Upper lobe of left lung (tissue), 6 donors: ENCODE measurements around the gene GPC5. TPM values are rescaled to one million over a fixed set of nuclear protein-coding genes. Genes with fewer than 3 reads are reported as not detected.
A peak's percentile ranks its signal among the peaks of the same experiment; 100 is the strongest.

Experiments
- ATAC-seq, 2 donors: fragments of 200-7000 bp; cut with Tn5 transposase; one replicate each; pipeline ENCODE4 v1.9.1; 2022; ENCODE audit warnings: mild to moderate bottlenecking in 2 of 2, moderate library complexity in 2 of 2; ENCODE audit not compliant: low FRiP score in 2 of 2
- DNase-seq, 2 donors: peaks; one replicate each; pipeline ENCODE4 v3.0.0-alpha.2; 2019 to 2020
- H3K27ac ChIP-seq, 4 donors: fragments of 200-600 bp; sonication (generic); one replicate each; pipeline ENCODE4 v1.5.1; 2016 to 2019
- H3K27me3 ChIP-seq, 4 donors: fragments of 200-600 bp; sonication (generic); one replicate each; pipeline ENCODE4 v1.5.1; 2017 to 2019
- H3K36me3 ChIP-seq, 4 donors: fragments of 200-600 bp; sonication (generic); one replicate each; pipeline ENCODE4 v1.5.1; 2016 to 2019
- H3K4me1 ChIP-seq, 4 donors: fragments of 200-600 bp; sonication (generic); one replicate each; pipeline ENCODE4 v1.5.1; 2018 to 2019
- H3K4me3 ChIP-seq, 4 donors: fragments of 200-600 bp; sonication (generic); one replicate each; pipeline ENCODE4 v1.5.1; 2017 to 2019; ENCODE audit warnings: mild to moderate bottlenecking in 2 of 4, moderate library complexity in 1 of 4
- H3K9me3 ChIP-seq, 4 donors: fragments of 200-600 bp; sonication (generic); one replicate each; pipeline ENCODE4 v1.5.1; 2018 to 2019
- EP300 ChIP-seq, 4 donors: sonication (generic); formaldehyde crosslinking; IDR thresholded peaks; one replicate each; pipeline ENCODE4 v1.5.1; 2017; ENCODE audit warnings: antibody characterized with exemption in 4 of 4, control low read depth in 2 of 4
- POLR2A ChIP-seq, 4 donors: fragments of 450-650 bp; IDR thresholded peaks; one replicate each; pipeline ENCODE4 v1.5.1; 2016 to 2017; ENCODE audit warnings: antibody characterized with exemption in 4 of 4, mild to moderate bottlenecking in 2 of 4
- POLR2AphosphoS5 ChIP-seq, 2 donors: sonication (generic); formaldehyde crosslinking; IDR thresholded peaks; one replicate each; pipeline ENCODE4 v1.5.1; 2017; ENCODE audit warnings: antibody characterized with exemption in 2 of 2
- WGBS, 2 donors: methylation state at CpG; one replicate each; pipeline ENCODE4 v1.1.5; 2017 to 2018; 5-methylcytosine and 5-hydroxymethylcytosine counted together
- total RNA-seq, 6 donors: library from RNA; depleted of rRNA in 4 of 6; stranded (reverse); fragments of >200 nt in 4 of 6; gene quantifications; one replicate each; pipeline versions ENCODE4 v1.1.0 to v1.2.1, GENCODE V29; 2016 to 2021
- TF ChIP-seq, protein P1 (sequence below), 6 experiments: fragments of 450-650 bp in 4 of 6; fragments of 200-600 bp in 2 of 6; sonication (generic) in 2 of 6; IDR thresholded peaks; one replicate each; pipeline ENCODE4 v1.5.1; 2016 to 2019; ENCODE audit warnings: antibody characterized with exemption in 6 of 6
- donor health status: DM: no; HTN: no; CAD: no; lungs with moderate emphysema.
- donor health status: DM: no; HTN: yes; CAD: no; lungs with severe emphysema.

Gene GPC5
- total RNA-seq, 6 donors from 2014 or later: 7.6 to 51.4 (median 12.8) TPM

DNA sequence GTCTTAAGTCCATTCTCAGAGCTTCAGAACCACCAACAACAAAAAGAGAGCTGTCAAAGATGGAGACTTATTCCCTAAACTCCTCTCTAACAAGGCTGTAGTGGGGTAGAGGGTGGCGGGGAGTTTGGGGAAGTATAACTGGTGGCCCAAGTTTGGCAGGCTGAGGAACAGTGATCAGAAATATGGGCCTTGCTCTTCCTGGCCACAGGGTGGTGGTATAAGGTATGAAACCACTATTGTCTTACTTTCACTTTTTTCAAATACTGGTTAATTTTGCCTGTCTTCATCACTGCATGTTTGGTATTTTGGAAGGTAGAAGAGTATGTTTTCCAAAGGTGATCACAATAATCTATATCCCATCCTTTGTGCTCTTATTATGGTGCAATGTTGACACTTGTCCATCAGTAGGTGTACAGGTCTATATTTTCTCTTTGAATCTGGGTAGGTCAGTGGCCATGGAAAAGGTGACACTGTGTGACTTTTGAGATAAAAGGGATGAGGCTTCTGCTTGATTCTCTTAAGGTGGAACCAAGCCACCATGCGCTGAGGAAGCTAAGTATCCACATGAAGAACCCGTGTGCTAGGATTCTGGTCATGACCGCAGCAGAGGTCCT is 23.2 kb upstream of the GPC5 start:
- TF ChIP-seq POLR2A (IDR thresholded peaks at IDR 0.05): no peak
- TF ChIP-seq, protein P1, sequence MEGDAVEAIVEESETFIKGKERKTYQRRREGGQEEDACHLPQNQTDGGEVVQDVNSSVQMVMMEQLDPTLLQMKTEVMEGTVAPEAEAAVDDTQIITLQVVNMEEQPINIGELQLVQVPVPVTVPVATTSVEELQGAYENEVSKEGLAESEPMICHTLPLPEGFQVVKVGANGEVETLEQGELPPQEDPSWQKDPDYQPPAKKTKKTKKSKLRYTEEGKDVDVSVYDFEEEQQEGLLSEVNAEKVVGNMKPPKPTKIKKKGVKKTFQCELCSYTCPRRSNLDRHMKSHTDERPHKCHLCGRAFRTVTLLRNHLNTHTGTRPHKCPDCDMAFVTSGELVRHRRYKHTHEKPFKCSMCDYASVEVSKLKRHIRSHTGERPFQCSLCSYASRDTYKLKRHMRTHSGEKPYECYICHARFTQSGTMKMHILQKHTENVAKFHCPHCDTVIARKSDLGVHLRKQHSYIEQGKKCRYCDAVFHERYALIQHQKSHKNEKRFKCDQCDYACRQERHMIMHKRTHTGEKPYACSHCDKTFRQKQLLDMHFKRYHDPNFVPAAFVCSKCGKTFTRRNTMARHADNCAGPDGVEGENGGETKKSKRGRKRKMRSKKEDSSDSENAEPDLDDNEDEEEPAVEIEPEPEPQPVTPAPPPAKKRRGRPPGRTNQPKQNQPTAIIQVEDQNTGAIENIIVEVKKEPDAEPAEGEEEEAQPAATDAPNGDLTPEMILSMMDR (IDR thresholded peaks at IDR 0.05): peak in 5 of 6 experiments; percentile 9 to 45 (median 29)
- H3K4me3 ChIP-seq: no peak overlapping the region
- H3K4me1 ChIP-seq: no peaks in the 10 kb centered on the region
- ATAC-seq (peak; percentile 56 to 72), DNase-seq (no peak)
- no peaks in the 10 kb centered on the region for H3K36me3 ChIP-seq
- WGBS, 2 donors: 66 to 79% methylated on average over 2 to 4 of the region's 4 CpGs
- no peak overlapping the region for H3K27ac ChIP-seq
- H3K9me3 ChIP-seq: no peaks in the 10 kb centered on the region
- no peaks in the 10 kb centered on the region for H3K27me3 ChIP-seq

DNA sequence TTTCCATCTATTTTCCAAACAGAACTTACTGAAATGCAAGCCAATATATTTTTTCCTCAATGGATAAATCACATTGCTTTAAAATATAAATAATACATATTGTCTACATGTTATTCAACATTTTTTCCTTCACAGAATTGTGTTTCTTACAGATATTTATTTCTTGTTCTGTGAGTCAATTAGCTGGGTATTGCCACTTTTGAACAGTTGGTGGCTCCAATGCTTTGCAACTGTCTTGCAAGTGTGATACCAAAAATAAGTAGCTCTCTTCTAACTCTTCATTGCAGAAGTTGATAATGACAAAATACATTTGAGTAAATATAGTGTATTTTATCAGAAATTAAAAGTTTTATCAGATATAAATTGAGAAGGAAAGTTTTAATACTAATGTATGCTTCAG is 17.1 kb upstream of the GPC5 start:
- Histone ChIP-seq H3K4me1 (no peaks in the 10 kb centered on the region), H3K27ac (no peak overlapping the region), H3K27me3 (no peaks in the 10 kb centered on the region), H3K9me3 (no peaks in the 10 kb centered on the region), H3K36me3 (no peaks in the 10 kb centered on the region), H3K4me3 (no peak overlapping the region)
- no peak for TF ChIP-seq POLR2A (IDR thresholded peaks at IDR 0.05)
- TF ChIP-seq, protein P1 (IDR thresholded peaks at IDR 0.05): peak in 4 of 6 experiments; percentile 13 to 43 (median 20)
- DNase-seq (no peak), ATAC-seq (no peak)

DNA sequence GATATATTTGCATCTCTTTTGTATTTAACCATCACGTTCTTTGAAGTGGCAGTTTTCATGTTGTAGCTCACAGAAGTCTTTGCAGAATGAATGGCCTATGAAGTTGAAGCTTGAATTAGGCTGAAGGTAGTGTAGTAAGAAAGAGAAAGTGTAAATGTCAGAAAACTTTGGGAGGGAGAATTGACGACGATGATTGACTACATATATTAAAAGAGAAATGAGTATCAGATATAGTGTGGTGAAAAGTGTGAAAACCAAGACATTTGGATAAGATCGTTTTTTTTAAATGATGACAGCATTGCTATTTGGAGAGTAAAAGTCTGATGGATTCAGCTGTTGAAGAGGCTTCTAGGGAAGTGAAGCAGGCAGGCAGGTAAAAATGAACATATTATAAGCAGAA is 14.6 kb upstream of the GPC5 start:
- no peaks in the 10 kb centered on the region for H3K9me3 ChIP-seq
- no peak for ATAC-seq
- H3K27ac ChIP-seq: no peak overlapping the region
- DNase-seq: no peak
- H3K36me3 ChIP-seq: no peaks in the 10 kb centered on the region
- H3K4me3 ChIP-seq: no peak overlapping the region
- no peaks in the 10 kb centered on the region for H3K4me1 ChIP-seq
- WGBS, 2 donors: 80 to 83% methylated on average over 4 of the region's 4 CpGs
- TF ChIP-seq EP300 (IDR thresholded peaks at IDR 0.05): no peak
- no peak for TF ChIP-seq POLR2AphosphoS5 (IDR thresholded peaks at IDR 0.05)
- TF ChIP-seq, protein P1 (IDR thresholded peaks at IDR 0.05): no peak
- H3K27me3 ChIP-seq: no peaks in the 10 kb centered on the region

- no peak overlapping the region for H3K4me3 ChIP-seq
- ATAC-seq (no peak), DNase-seq (no peak)
- H3K36me3 ChIP-seq: no peaks in the 10 kb centered on the region
- H3K27me3 ChIP-seq: no peaks in the 10 kb centered on the region
- H3K27ac ChIP-seq: no peak overlapping the region
- no peaks in the 10 kb centered on the region for H3K4me1 ChIP-seq
- TF ChIP-seq, protein P1 (IDR thresholded peaks at IDR 0.05): no peak
- TF ChIP-seq POLR2AphosphoS5 (IDR thresholded peaks at IDR 0.05): no peak
- TF ChIP-seq EP300 (IDR thresholded peaks at IDR 0.05): no peak
- no peak for TF ChIP-seq POLR2A (IDR thresholded peaks at IDR 0.05)
- 64 to 69% methylated on average over 2 of the region's 2 CpGs for WGBS, 2 donors
- H3K9me3 ChIP-seq: no peaks in the 10 kb centered on the region
These were observed 13.5 kb upstream of the GPC5 start for GRCh38 chr13:91384896-91385295.

DNA sequence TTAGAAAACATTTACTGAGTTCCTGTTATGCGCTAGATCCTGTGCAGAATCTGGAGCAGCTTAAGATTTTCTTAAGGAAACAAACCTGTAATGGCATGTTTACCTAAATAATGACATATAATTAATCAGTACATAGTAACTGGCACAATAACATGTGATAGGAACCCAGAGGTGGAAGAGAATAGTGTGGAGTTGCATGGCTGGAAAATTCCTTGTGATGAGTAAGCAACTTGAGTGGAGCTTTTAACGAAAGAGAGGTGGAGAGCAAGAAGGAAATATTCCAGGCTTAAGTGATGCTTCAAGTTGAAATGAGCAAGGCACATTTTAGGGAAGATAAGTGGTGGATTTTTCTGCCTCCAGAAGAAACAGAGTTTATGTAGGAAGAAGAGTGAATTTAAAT is 9.2 kb upstream of the GPC5 start:
- WGBS, 2 donors: 59 to 61% methylated on average over 2 of the region's 2 CpGs
- Histone ChIP-seq H3K36me3 (no peaks in the 10 kb centered on the region), H3K4me3 (no peak overlapping the region), H3K4me1 (no peaks in the 10 kb centered on the region), H3K27me3 (no peaks in the 10 kb centered on the region), H3K27ac (no peak overlapping the region), H3K9me3 (no peaks in the 10 kb centered on the region)
- ATAC-seq (peak in 1 of 2 donors; percentile 57), DNase-seq (no peak)
- TF ChIP-seq, protein P1 (IDR thresholded peaks at IDR 0.05): no peak
- TF ChIP-seq EP300 (IDR thresholded peaks at IDR 0.05) (peak in 1 of 4 donors; percentile 31), POLR2AphosphoS5 (IDR thresholded peaks at IDR 0.05) (no peak), POLR2A (IDR thresholded peaks at IDR 0.05) (no peak)
